ENCODE results near the gene SLC29A4.

- no peak for TF ChIP-seq CTCF (IDR thresholded peaks at IDR 0.05)
- TF ChIP-seq POLR2A (IDR thresholded peaks at IDR 0.05) = no peak
Measured at GRCh38 chr7:5234852-5235831, 47.6 kb upstream of the SLC29A4 start.
